WTC11 (cell line): ENCODE results near the gene YES1.

Experiments
- ATF1 ChIP-seq: sonication (generic); formaldehyde crosslinking; IDR thresholded peaks from 2 replicates; pipeline ENCODE4 v1.8.1; 2023; ENCODE audit warnings: mild to moderate bottlenecking, moderate library complexity, missing genetic modification reagents
- CBFB ChIP-seq: sonication (generic); formaldehyde crosslinking; IDR thresholded peaks from 2 replicates; pipeline ENCODE4 v1.8.1; 2022; ENCODE audit warnings: mild to moderate bottlenecking, low read depth, missing genetic modification reagents
- E2F5 ChIP-seq: sonication (generic); formaldehyde crosslinking; IDR thresholded peaks from 2 replicates; pipeline ENCODE4 v1.8.1; 2022; ENCODE audit warnings: mild to moderate bottlenecking, moderate library complexity, missing genetic modification reagents
- JAZF1 ChIP-seq: fragments of 250-450 bp; sonication (Bioruptor Pico); IDR thresholded peaks from 2 replicates; pipeline ENCODE4 v1.9.0; 2021; ENCODE audit warnings: moderate library complexity, mild to moderate bottlenecking, inconsistent platforms
- JUN ChIP-seq: sonication (generic); formaldehyde crosslinking; IDR thresholded peaks from 2 replicates; pipeline ENCODE4 v1.8.0; 2023; ENCODE audit warnings: mild to moderate bottlenecking, missing genetic modification reagents
- MYBL2 ChIP-seq: sonication (generic); formaldehyde crosslinking; IDR thresholded peaks from 2 replicates; pipeline ENCODE4 v1.8.1; 2023; ENCODE audit warnings: mild to moderate bottlenecking, moderate library complexity, missing genetic modification reagents
- NFYB ChIP-seq: sonication (generic); formaldehyde crosslinking; conservative IDR thresholded peaks from 2 replicates; pipeline ENCODE4 v1.8.0; 2022; ENCODE audit warnings: low read depth, missing genetic modification reagents
- NR2C2 ChIP-seq: sonication (generic); formaldehyde crosslinking; IDR thresholded peaks from 2 replicates; pipeline ENCODE4 v1.8.0; 2022; ENCODE audit warnings: mild to moderate bottlenecking, missing genetic modification reagents
- STAT6 ChIP-seq: sonication (generic); formaldehyde crosslinking; conservative IDR thresholded peaks from 2 replicates; pipeline ENCODE4 v1.8.1; 2023; ENCODE audit warnings: mild to moderate bottlenecking, low read depth, missing genetic modification reagents, moderate library complexity
- TF ChIP-seq, protein P1 (sequence below): sonication (generic); formaldehyde crosslinking; IDR thresholded peaks from 2 replicates; pipeline ENCODE4 v1.8.0; 2022; ENCODE audit warnings: mild to moderate bottlenecking, missing genetic modification reagents
- TF ChIP-seq, protein P2 (sequence below): fragments of 200-600 bp; IDR thresholded peaks from 2 replicates; pipeline ENCODE4 v1.8.0; 2022; ENCODE audit warnings: antibody characterized with exemption

DNA sequence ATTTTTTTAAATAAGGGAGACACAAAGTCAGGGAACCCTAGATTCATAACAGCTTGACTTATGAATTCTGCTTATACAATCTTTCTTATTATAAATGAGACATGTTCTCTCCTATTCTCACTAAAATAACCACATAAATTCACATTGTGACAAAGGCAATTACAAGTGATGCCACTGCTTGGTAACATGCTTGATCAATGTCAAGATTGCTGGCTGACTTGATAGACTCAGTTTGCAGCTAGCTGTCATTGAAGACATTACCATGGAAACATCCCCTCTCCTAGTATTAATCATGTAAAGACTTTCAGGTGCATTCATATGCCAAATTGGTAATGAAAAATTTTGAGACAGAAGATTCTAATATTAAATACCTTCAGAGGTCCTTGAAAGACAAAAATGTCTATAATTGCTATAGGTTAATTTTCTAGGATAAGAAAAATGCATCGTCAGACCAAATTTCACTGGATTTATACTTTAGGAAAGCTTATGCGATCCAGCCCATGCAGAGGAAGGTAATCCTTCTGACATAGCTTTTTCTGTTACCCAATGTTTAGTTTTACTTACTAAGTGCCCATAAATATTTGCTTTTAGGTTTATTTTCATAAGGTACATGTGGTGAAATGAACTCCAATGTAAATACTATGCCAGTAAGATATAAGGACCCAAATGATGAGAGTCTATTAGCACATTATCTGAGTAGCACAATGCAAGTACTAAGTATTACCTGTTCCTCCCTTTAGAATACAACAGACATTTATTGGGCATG is 67.0 kb downstream of the YES1 start:
- no peak for TF ChIP-seq JAZF1
- no peak for TF ChIP-seq MYBL2
- no peak for TF ChIP-seq STAT6 (CRISPR knock-in tag)
- TF ChIP-seq, protein P1, sequence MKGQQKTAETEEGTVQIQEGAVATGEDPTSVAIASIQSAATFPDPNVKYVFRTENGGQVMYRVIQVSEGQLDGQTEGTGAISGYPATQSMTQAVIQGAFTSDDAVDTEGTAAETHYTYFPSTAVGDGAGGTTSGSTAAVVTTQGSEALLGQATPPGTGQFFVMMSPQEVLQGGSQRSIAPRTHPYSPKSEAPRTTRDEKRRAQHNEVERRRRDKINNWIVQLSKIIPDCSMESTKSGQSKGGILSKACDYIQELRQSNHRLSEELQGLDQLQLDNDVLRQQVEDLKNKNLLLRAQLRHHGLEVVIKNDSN (CRISPR knock-in tag) = no peak
- TF ChIP-seq, protein P2, sequence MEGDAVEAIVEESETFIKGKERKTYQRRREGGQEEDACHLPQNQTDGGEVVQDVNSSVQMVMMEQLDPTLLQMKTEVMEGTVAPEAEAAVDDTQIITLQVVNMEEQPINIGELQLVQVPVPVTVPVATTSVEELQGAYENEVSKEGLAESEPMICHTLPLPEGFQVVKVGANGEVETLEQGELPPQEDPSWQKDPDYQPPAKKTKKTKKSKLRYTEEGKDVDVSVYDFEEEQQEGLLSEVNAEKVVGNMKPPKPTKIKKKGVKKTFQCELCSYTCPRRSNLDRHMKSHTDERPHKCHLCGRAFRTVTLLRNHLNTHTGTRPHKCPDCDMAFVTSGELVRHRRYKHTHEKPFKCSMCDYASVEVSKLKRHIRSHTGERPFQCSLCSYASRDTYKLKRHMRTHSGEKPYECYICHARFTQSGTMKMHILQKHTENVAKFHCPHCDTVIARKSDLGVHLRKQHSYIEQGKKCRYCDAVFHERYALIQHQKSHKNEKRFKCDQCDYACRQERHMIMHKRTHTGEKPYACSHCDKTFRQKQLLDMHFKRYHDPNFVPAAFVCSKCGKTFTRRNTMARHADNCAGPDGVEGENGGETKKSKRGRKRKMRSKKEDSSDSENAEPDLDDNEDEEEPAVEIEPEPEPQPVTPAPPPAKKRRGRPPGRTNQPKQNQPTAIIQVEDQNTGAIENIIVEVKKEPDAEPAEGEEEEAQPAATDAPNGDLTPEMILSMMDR = no peak
- TF ChIP-seq NR2C2 (CRISPR knock-in tag) = no peak
- TF ChIP-seq ATF1 (CRISPR knock-in tag) = no peak
- no peak for TF ChIP-seq JUN (CRISPR knock-in tag)
- TF ChIP-seq E2F5 = no peak
- TF ChIP-seq CBFB = no peak
- no peak for TF ChIP-seq NFYB
